Testis (tissue), 2 donors: ENCODE results near the gene OTX1.

Experiments
- POLR2A ChIP-seq: fragments of 450-650 bp; IDR thresholded peaks from one replicate; pipeline ENCODE4 v1.6.1; 2017; ENCODE audit warnings: antibody characterized with exemption, mild to moderate bottlenecking, moderate library complexity
- TF ChIP-seq, protein P1 (sequence below), 3 experiments: fragments of 450-650 bp in 2 of 3; fragments of 200-600 bp in 1 of 3; sonication (generic) in 1 of 3; IDR thresholded peaks; one replicate each; pipeline ENCODE4 v1.5.1; 2016 to 2019; ENCODE audit warnings: antibody characterized with exemption in 3 of 3, mild to moderate bottlenecking in 2 of 3, moderate library complexity in 1 of 3

DNA sequence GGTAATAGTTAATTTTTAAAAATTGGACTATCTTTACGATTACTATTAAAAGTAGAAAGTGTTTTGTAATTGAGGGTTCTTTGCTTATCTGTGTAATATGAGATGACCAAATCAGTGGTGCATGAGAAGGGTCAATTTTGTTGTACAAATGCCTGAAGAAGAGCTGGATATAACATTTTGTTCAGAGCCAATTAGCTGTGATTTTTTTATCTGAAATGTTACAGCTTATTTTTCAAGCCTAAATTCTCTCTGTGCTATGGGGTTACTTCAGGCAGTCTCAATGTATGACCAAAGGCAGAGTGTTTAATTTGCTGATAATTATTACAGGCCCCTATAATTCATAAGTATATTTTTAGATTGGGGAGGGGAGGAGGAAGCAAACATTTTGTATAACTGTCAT, 41.8 kb downstream of the OTX1 start:
- TF ChIP-seq, protein P1, sequence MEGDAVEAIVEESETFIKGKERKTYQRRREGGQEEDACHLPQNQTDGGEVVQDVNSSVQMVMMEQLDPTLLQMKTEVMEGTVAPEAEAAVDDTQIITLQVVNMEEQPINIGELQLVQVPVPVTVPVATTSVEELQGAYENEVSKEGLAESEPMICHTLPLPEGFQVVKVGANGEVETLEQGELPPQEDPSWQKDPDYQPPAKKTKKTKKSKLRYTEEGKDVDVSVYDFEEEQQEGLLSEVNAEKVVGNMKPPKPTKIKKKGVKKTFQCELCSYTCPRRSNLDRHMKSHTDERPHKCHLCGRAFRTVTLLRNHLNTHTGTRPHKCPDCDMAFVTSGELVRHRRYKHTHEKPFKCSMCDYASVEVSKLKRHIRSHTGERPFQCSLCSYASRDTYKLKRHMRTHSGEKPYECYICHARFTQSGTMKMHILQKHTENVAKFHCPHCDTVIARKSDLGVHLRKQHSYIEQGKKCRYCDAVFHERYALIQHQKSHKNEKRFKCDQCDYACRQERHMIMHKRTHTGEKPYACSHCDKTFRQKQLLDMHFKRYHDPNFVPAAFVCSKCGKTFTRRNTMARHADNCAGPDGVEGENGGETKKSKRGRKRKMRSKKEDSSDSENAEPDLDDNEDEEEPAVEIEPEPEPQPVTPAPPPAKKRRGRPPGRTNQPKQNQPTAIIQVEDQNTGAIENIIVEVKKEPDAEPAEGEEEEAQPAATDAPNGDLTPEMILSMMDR (IDR thresholded peaks at IDR 0.05) = no peak
- TF ChIP-seq POLR2A = no peak
